Parathyroid adenoma (tissue), 2 donors: ENCODE measurements around the gene UBASH3A.
A peak's percentile ranks its signal among the peaks of the same experiment; 100 is the strongest.

Experiments
- H2AFZ ChIP-seq: fragments of 300-600 bp; sonication (generic); one replicate; pipeline ENCODE4 v1.7.0; 2017; ENCODE audit warnings: antibody characterized with exemption, mild to moderate bottlenecking
- H3K27ac ChIP-seq: fragments of 300-600 bp; sonication (generic); one replicate; pipeline ENCODE4 v1.7.0; 2017
- H3K27me3 ChIP-seq: fragments of 300-600 bp; sonication (generic); one replicate; pipeline ENCODE4 v1.7.0; 2017; ENCODE audit warnings: low read length; ENCODE audit not compliant: control insufficient read depth, insufficient read depth
- H3K36me3 ChIP-seq: fragments of 300-600 bp; sonication (generic); one replicate; pipeline ENCODE4 v1.7.0; 2017; ENCODE audit warnings: low read length; ENCODE audit not compliant: control insufficient read depth, insufficient read depth
- H3K4me1 ChIP-seq: fragments of 300-600 bp; sonication (generic); one replicate; pipeline ENCODE4 v1.7.0; 2017; ENCODE audit warnings: control low read depth
- H3K4me2 ChIP-seq: fragments of 300-600 bp; sonication (generic); one replicate; pipeline ENCODE4 v1.7.0; 2017; ENCODE audit warnings: low read length
- H3K4me3 ChIP-seq: fragments of 300-600 bp; sonication (generic); one replicate; pipeline ENCODE4 v1.7.0; 2017; ENCODE audit warnings: low read depth, low read length
- H3K79me2 ChIP-seq: fragments of 300-600 bp; sonication (generic); one replicate; pipeline ENCODE4 v1.7.0; 2017; ENCODE audit warnings: control low read depth
- H3K9ac ChIP-seq: fragments of 300-600 bp; sonication (generic); one replicate; pipeline ENCODE4 v1.7.0; 2017; ENCODE audit warnings: mild to moderate bottlenecking
- H3K9me3 ChIP-seq: fragments of 300-600 bp; sonication (generic); one replicate; pipeline ENCODE4 v1.7.0; 2017; ENCODE audit warnings: low read length; ENCODE audit not compliant: control insufficient read depth
- CTCF ChIP-seq: fragments of 300-600 bp; sonication (generic); IDR thresholded peaks from one replicate; pipeline ENCODE4 v1.7.0; 2017; ENCODE audit warnings: antibody characterized with exemption, mild to moderate bottlenecking
- donor health status: primary hyperparathyroidism.

UBASH3A gene

GRCh38 chr21:42379426-42380215 is 24.1 kb upstream of the UBASH3A start:
- no peak overlapping the region for H3K9ac ChIP-seq
- H2AFZ ChIP-seq: no peak overlapping the region
- H3K4me2 ChIP-seq: no peak overlapping the region
- no peaks in the 10 kb centered on the region for H3K9me3 ChIP-seq
- no peak for TF ChIP-seq CTCF
- no peak overlapping the region for H3K27ac ChIP-seq
- no peaks in the 10 kb centered on the region for H3K79me2 ChIP-seq
- H3K27me3 ChIP-seq: no peaks in the 10 kb centered on the region
- H3K4me1 ChIP-seq: no peaks in the 10 kb centered on the region
- no peaks in the 10 kb centered on the region for H3K36me3 ChIP-seq
- no peak overlapping the region for H3K4me3 ChIP-seq

DNA sequence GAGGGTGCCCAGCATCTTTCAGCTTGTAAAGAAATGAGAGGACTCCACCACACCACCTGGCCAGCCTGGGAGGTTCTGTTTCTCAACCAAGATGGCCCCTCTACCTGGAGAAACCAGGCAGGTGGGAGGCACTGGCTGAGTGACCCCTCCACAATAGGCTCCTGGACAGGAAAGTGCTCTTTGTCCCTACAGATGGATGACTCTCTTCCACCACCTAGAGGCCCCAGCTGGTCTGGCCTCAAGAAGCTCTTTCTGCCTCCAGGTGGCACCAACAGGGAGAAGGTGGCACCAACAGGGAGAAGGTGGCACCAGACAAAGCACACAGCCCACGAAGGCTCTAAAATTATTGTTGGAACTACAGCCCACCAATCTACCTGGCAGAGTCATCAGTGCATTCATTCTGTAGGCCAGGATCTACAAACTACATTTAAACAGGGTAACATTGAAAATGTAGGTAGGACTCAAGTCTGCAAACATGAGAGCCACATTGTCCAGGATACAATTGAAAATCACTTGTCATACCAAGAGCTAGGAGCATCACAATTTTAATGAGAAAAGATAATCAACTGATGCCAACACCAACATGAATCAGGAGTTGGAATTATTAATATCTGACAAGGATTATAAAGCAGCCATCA is 22.2 kb upstream of the UBASH3A start:
- no peaks in the 10 kb centered on the region for H3K4me1 ChIP-seq
- no peaks in the 10 kb centered on the region for H3K79me2 ChIP-seq
- no peak overlapping the region for H3K9ac ChIP-seq
- H3K4me2 ChIP-seq: no peak overlapping the region
- no peaks in the 10 kb centered on the region for H3K27me3 ChIP-seq
- TF ChIP-seq CTCF: peak; percentile 64
- H3K9me3 ChIP-seq: no peaks in the 10 kb centered on the region
- no peak overlapping the region for H3K27ac ChIP-seq
- H3K4me3 ChIP-seq: no peak overlapping the region
- H2AFZ ChIP-seq: no peak overlapping the region
- no peaks in the 10 kb centered on the region for H3K36me3 ChIP-seq

DNA sequence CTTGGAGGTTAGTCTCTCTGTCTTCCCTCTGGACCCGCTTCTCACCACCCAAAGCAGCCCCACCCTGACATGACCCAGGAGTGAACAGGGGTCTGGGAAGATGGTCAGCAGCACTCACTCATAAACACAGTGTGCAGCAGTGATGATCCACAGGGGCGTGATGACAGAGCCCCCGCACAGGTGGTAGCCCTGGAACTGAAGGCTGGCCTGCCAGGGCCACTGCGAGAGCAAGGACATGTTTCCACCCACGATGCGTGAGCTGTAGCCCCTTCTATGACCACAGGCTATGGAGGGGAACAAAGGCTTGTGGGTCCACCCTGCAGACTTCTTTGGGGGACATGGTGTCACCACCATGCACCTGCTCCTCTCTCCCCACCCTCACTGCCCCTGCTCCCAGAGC is 20.8 kb upstream of the UBASH3A start:
- no peak overlapping the region for H3K27ac ChIP-seq
- no peaks in the 10 kb centered on the region for H3K27me3 ChIP-seq
- no peak overlapping the region for H3K4me2 ChIP-seq
- no peaks in the 10 kb centered on the region for H3K4me1 ChIP-seq
- H3K36me3 ChIP-seq: no peaks in the 10 kb centered on the region
- no peak for TF ChIP-seq CTCF
- no peak overlapping the region for H3K9ac ChIP-seq
- H2AFZ ChIP-seq: no peak overlapping the region
- H3K9me3 ChIP-seq: no peaks in the 10 kb centered on the region
- no peak overlapping the region for H3K4me3 ChIP-seq
- H3K79me2 ChIP-seq: no peaks in the 10 kb centered on the region

DNA sequence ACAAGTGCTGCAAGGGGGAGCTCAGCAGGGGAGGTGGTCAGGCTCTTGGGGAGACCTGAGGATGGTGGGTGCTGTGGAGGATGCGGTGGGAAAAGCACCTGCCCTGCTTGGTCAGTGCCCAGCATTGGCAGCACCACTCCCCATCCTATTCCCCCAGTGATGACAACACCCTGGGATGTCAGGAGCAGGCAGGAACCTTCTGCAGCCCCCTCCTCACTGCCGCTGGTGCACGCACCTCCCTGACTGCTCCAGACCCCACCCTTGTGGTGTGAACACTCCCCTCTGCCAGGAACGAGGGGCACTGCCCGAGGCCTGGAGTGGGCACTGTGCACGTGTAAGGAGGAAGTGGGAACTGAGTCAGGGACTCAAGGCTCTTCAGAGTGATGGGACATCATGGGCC is 20.4 kb upstream of the UBASH3A start:
- H3K27ac ChIP-seq: no peak overlapping the region
- TF ChIP-seq CTCF: no peak
- no peak overlapping the region for H3K9ac ChIP-seq
- no peaks in the 10 kb centered on the region for H3K27me3 ChIP-seq
- no peak overlapping the region for H3K4me3 ChIP-seq
- H3K4me2 ChIP-seq: no peak overlapping the region
- H3K4me1 ChIP-seq: no peaks in the 10 kb centered on the region
- H3K9me3 ChIP-seq: no peaks in the 10 kb centered on the region
- no peaks in the 10 kb centered on the region for H3K79me2 ChIP-seq
- no peak overlapping the region for H2AFZ ChIP-seq
- H3K36me3 ChIP-seq: no peaks in the 10 kb centered on the region
